Testis (tissue), 2 donors: ENCODE results near the gene NFIA.

Experiments
- CTCF ChIP-seq, 3 experiments: fragments of 450-650 bp in 2 of 3; fragments of 200-600 bp in 1 of 3; sonication (generic) in 1 of 3; IDR thresholded peaks; one replicate each; pipeline ENCODE4 v1.5.1; 2016 to 2019; ENCODE audit warnings: antibody characterized with exemption in 3 of 3, mild to moderate bottlenecking in 2 of 3, moderate library complexity in 1 of 3
- POLR2A ChIP-seq: fragments of 450-650 bp; IDR thresholded peaks from one replicate; pipeline ENCODE4 v1.6.1; 2017; ENCODE audit warnings: antibody characterized with exemption, mild to moderate bottlenecking, moderate library complexity

- no peak for TF ChIP-seq CTCF (IDR thresholded peaks at IDR 0.05)
- no peak for TF ChIP-seq POLR2A
Observed at GRCh38 chr1:61370177-61370912, 288.0 kb downstream of the NFIA start.
